Trophoblast cell (in vitro differentiated cells and primary cell): ENCODE results near the gene BRD3.

Experiments used
- DNase-seq, 2 donors: peaks; one replicate each; pipeline ENCODE4 v3.0.0-alpha.2; 2016
- H2AFZ ChIP-seq: 2 replicates; pipeline ENCODE4 v1.6.1; 2013; ENCODE audit warnings: low read length, moderate library complexity, mild to moderate bottlenecking; ENCODE audit not compliant: insufficient read depth, poor library complexity
- H2AK5ac ChIP-seq: 2 replicates; pipeline ENCODE4 v1.6.1; 2013; ENCODE audit warnings: mild to moderate bottlenecking, low read length
- H2BK120ac ChIP-seq: 2 replicates; pipeline ENCODE4 v1.6.1; 2013; ENCODE audit warnings: low read length, mild to moderate bottlenecking, moderate library complexity; ENCODE audit not compliant: insufficient read depth, poor library complexity
- H2BK12ac ChIP-seq: 2 replicates; pipeline ENCODE4 v1.6.1; 2013; ENCODE audit warnings: mild to moderate bottlenecking, low read length, moderate library complexity
- H2BK5ac ChIP-seq: 2 replicates; pipeline ENCODE4 v1.6.1; 2013; ENCODE audit warnings: low read length, low read depth, moderate library complexity, mild to moderate bottlenecking; ENCODE audit not compliant: poor library complexity
- H3K14ac ChIP-seq: 2 replicates; pipeline ENCODE4 v1.6.1; 2013; ENCODE audit warnings: mild to moderate bottlenecking, low read length
- H3K18ac ChIP-seq: 2 replicates; pipeline ENCODE4 v1.6.1; 2013; ENCODE audit warnings: mild to moderate bottlenecking, low read length
- H3K23ac ChIP-seq: 2 replicates; pipeline ENCODE4 v1.6.1; 2013; ENCODE audit warnings: low read length
- H3K27ac ChIP-seq: 2 replicates; pipeline ENCODE4 v1.5.1; 2013; ENCODE audit warnings: low read depth, mild to moderate bottlenecking, inconsistent platforms, low read length, moderate library complexity
- H3K27me3 ChIP-seq: 2 replicates; pipeline ENCODE4 v1.6.1; 2013; ENCODE audit warnings: inconsistent platforms, mild to moderate bottlenecking, low read length, moderate library complexity; ENCODE audit not compliant: insufficient read depth
- H3K36me3 ChIP-seq, 2 experiments: 1 replicate in 1 of 2; 2 replicates in 1 of 2; pipeline ENCODE4 v1.6.1; 2013; ENCODE audit warnings: low read length in 2 of 2, mild to moderate bottlenecking in 2 of 2, moderate library complexity in 1 of 2; ENCODE audit not compliant: insufficient read depth in 2 of 2, control insufficient read depth in 1 of 2
- H3K4ac ChIP-seq: 2 replicates; pipeline ENCODE4 v1.6.1; 2013; ENCODE audit warnings: low read depth, mild to moderate bottlenecking, low read length, moderate library complexity
- H3K4me1 ChIP-seq, 2 experiments: 1 replicate in 1 of 2; 2 replicates in 1 of 2; pipeline ENCODE4 v1.6.1; 2013; ENCODE audit warnings: low read length in 2 of 2, mild to moderate bottlenecking in 2 of 2, moderate library complexity in 1 of 2; ENCODE audit not compliant: insufficient read depth in 2 of 2, control insufficient read depth in 1 of 2
- H3K4me2 ChIP-seq: 2 replicates; pipeline ENCODE4 v1.6.1; 2013; ENCODE audit warnings: inconsistent platforms, mild to moderate bottlenecking, low read length, moderate library complexity
- H3K4me3 ChIP-seq: 2 replicates; pipeline ENCODE4 v1.5.1; 2013; ENCODE audit warnings: mild to moderate bottlenecking, low read depth, low read length, inconsistent platforms
- H3K79me1 ChIP-seq: one replicate; pipeline ENCODE4 v1.6.1; 2013; ENCODE audit warnings: low read length
- H3K79me2 ChIP-seq: 2 replicates; pipeline ENCODE4 v1.6.1; 2013; ENCODE audit warnings: low read length, mild to moderate bottlenecking; ENCODE audit not compliant: control insufficient read depth, insufficient read depth, poor library complexity
- H3K9ac ChIP-seq: 2 replicates; pipeline ENCODE4 v1.6.1; 2013; ENCODE audit warnings: mild to moderate bottlenecking, low read length
- H3K9me3 ChIP-seq: 2 replicates; pipeline ENCODE4 v1.6.1; 2013; ENCODE audit warnings: low read depth, mild to moderate bottlenecking, control low read depth, inconsistent platforms, low read length; ENCODE audit not compliant: insufficient read depth
- H4K12ac ChIP-seq: 2 replicates; pipeline ENCODE4 v1.6.1; 2013; ENCODE audit warnings: low read depth, mild to moderate bottlenecking, low read length, moderate library complexity
- H4K8ac ChIP-seq: 2 replicates; pipeline ENCODE4 v1.6.1; 2013; ENCODE audit warnings: low read depth, mild to moderate bottlenecking, low read length, moderate library complexity
- H4K91ac ChIP-seq: one replicate; pipeline ENCODE4 v1.6.1; 2013; ENCODE audit warnings: low read depth, mild to moderate bottlenecking, low read length, moderate library complexity
- WGBS: extraction: QIAGEN DNeasy Blood & Tissue Kit; methylation state at CpG from one replicate; pipeline ENCODE4 v1.1.7; 2013; ENCODE audit warnings: missing lambda C conversion rate; ENCODE audit not compliant: insufficient read length, insufficient coverage; ENCODE audit errors: extremely low coverage; 5-methylcytosine and 5-hydroxymethylcytosine counted together

Gene BRD3

DNA sequence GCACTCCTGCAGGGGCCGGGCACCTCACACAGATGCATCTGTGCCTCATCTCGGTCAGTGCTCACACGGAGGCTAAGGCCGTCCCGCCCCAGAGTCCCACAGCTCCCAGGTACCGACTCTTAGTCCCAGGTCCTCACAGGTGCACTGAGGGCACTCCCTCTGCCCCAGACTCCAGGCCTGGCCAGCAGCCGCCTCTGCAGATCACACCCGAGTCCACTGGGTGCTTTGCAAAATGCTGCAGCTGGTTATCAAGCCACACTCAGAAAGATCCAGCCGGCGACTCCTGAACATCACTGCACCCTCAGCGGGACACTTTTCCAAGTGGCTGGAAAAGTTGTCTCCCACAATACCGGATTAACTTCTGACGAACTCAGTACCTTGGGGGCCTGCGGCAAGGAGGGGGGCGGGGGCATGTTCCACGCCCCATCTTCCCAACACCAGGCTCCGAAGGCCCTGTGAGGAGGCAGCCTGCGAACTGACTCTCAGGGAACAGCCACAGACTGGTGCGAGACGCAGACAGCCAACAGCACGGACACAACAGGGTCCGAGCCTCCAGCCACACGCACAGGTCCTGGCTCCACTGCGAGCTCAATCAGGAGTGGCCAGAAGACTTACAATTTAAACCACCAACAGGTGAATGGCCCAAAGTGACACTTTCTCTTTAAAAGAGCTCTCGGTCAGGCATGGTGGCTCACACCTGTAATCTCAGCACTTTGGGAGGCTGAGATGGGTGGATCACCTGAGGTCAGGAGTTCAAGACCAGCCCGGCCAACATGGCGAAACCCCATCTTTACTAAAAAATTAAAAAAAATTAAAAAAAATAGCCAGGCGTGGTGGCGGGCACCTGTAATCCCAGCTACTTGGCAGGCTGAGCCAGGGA, 4.0 kb downstream of the BRD3 start:
- H3K9me3 ChIP-seq: peaks cover 2% of the 10 kb centered on the region
- no peak overlapping the region for H3K18ac ChIP-seq
- H3K23ac ChIP-seq: no peak overlapping the region
- no peak overlapping the region for H2AK5ac ChIP-seq
- no peak overlapping the region for H2BK12ac ChIP-seq
- peaks cover 35% of the 10 kb centered on the region for H3K79me2 ChIP-seq
- no peaks in the 10 kb centered on the region for H3K27me3 ChIP-seq
- H2BK5ac ChIP-seq: no peak overlapping the region
- H4K91ac ChIP-seq: no peak overlapping the region
- H3K27ac ChIP-seq: no peak overlapping the region
- no peak overlapping the region for H2AFZ ChIP-seq
- peak overlapping the region; percentile 2 for H3K4ac ChIP-seq
- H2BK120ac ChIP-seq: no peak overlapping the region
- peaks cover 0 to 8% of the 10 kb centered on the region in 2 experiments for H3K36me3 ChIP-seq
- no peak overlapping the region for H3K9ac ChIP-seq
- peaks cover 12% of the 10 kb centered on the region for H3K79me1 ChIP-seq
- no CpG with 5 or more reads among the region's 29 CpGs for WGBS
- peaks cover 10 to 16% of the 10 kb centered on the region in 2 experiments for H3K4me1 ChIP-seq
- no peak overlapping the region for H3K4me2 ChIP-seq
- no peak overlapping the region for H4K8ac ChIP-seq
- DNase-seq: no peak
- H3K4me3 ChIP-seq: no peak overlapping the region
- H4K12ac ChIP-seq: no peak overlapping the region
- no peak overlapping the region for H3K14ac ChIP-seq

DNA sequence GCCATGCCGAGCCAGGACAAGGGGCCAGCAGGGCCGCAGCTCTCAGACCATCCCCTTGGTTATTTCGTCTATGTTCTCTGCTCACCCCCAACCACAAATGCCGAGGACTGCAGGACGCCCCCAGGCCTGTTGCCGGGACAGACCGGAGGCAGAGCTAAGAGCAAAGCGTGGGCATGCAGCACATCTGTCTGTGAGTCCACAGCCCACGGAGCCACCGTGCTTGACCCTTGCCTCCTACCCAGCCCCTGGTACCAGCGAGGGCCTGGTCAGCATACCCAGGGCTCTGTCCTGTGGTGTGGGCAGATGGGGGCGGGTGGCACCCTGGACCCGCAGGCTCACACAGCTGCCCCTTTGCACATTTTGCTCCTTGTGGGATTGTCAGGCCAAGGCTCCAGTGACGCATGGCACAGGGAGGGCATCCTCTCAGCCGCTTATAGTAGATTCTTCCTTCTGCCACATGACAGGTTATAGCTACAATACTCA, 4.7 kb downstream of the BRD3 start:
- Histone ChIP-seq H3K79me2 (peaks cover 33% of the 10 kb centered on the region), H3K23ac (no peak overlapping the region), H4K12ac (no peak overlapping the region), H3K36me3 (peaks cover 0 to 8% of the 10 kb centered on the region in 2 experiments), H3K9me3 (peaks cover 2% of the 10 kb centered on the region), H2BK12ac (no peak overlapping the region), H2AK5ac (no peak overlapping the region), H3K27ac (no peak overlapping the region), H2BK120ac (no peak overlapping the region), H4K91ac (no peak overlapping the region), H2BK5ac (no peak overlapping the region), H3K79me1 (peaks cover 8% of the 10 kb centered on the region), H2AFZ (no peak overlapping the region), H3K4ac (peak overlapping the region; percentile 19), H3K27me3 (no peaks in the 10 kb centered on the region), H3K14ac (no peak overlapping the region), H3K4me1 (peaks cover 10 to 16% of the 10 kb centered on the region in 2 experiments), H3K18ac (peak overlapping the region; percentile 8), H3K4me3 (no peak overlapping the region), H4K8ac (no peak overlapping the region), H3K9ac (no peak overlapping the region), H3K4me2 (no peak overlapping the region)
- no CpG with 5 or more reads among the region's 15 CpGs for WGBS
- no peak for DNase-seq

DNA sequence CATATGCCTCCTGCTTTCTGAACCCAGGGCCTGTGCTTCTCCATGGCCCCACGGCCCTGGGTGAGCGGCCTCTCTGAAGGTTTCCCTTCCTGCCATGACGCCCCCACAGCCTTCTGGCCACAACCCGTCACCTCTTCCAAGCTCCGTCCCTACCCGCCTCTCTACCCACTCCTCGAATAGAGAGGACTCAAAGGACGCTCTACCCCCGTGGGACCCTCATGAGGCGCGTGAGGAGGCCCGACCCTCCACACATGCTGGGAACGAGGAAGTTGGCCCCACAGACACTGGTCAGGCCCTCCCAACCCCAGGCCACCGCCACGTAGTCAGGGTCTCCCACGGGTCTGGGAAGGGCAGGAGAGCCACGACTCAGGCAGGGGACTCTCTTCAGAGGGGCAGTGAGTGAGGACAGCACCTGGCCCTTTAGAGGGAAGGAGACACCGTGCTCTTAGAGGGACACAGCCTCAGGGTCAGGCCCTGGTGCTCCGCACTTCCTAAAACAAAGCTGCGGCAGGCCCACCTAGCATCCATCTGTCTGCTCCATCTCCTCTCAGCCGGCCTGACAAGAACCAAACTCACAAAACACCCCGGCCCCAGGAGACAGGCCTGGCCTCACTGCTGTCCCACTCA, 5.3 kb downstream of the BRD3 start:
- Histone ChIP-seq H3K14ac (no peak overlapping the region), H4K91ac (no peak overlapping the region), H2BK5ac (no peak overlapping the region), H2AFZ (no peak overlapping the region), H3K79me1 (peaks cover 7% of the 10 kb centered on the region), H2AK5ac (no peak overlapping the region), H3K4ac (peak overlapping the region; percentile 48), H3K27ac (no peak overlapping the region), H3K9ac (no peak overlapping the region), H4K8ac (no peak overlapping the region), H2BK120ac (no peak overlapping the region), H3K27me3 (no peaks in the 10 kb centered on the region), H2BK12ac (no peak overlapping the region), H3K23ac (no peak overlapping the region), H3K79me2 (peaks cover 33% of the 10 kb centered on the region), H3K4me1 (peaks cover 12 to 17% of the 10 kb centered on the region in 2 experiments), H3K18ac (peak overlapping the region; percentile 30), H3K4me2 (no peak overlapping the region), H3K4me3 (no peak overlapping the region), H4K12ac (no peak overlapping the region), H3K36me3 (peaks cover 0 to 8% of the 10 kb centered on the region in 2 experiments), H3K9me3 (peaks cover 2% of the 10 kb centered on the region)
- DNase-seq: no peak
- no CpG with 5 or more reads among the region's 22 CpGs for WGBS

DNA sequence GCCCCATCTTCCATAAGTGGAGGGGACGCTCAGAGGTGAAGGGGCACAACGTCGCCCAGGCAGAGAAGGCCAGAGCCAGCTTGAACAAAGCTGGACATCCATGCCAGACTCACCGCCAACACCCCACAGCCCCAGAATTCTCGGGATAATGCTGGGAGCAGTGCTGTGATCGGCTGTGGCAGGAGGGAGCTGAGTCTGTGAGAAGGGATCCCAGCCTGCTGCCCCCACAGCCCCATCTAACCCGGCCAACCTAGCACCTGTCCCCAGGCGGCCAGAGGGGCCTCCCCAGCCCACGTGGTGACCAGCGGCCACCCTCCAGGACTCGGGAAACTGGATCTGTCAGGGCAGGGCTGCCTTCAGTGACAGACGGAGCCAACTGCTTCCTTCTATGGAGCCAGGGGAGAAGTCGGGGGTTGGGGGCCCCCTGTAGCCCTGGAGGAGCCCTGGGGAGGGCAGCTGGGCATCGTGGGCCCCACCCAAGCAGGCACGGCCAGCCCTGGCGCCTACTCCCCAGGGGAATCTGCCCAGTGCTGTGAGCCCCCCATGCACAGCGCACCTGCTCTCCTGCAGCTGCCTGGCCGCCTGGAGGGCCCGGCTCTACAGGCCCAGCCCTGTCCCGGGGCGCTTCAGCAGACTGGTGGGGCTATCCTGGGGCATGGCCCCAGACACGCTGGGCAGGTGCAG, 6.0 kb downstream of the BRD3 start:
- H3K4me2 ChIP-seq: no peak overlapping the region
- H3K18ac ChIP-seq: no peak overlapping the region
- no peak overlapping the region for H2AK5ac ChIP-seq
- H3K27me3 ChIP-seq: no peaks in the 10 kb centered on the region
- H3K79me1 ChIP-seq: peaks cover 2% of the 10 kb centered on the region
- no peak overlapping the region for H3K4me3 ChIP-seq
- H2BK12ac ChIP-seq: no peak overlapping the region
- H2BK5ac ChIP-seq: no peak overlapping the region
- peaks cover 27% of the 10 kb centered on the region for H3K79me2 ChIP-seq
- H3K14ac ChIP-seq: no peak overlapping the region
- H4K91ac ChIP-seq: no peak overlapping the region
- no peak overlapping the region for H4K12ac ChIP-seq
- H2BK120ac ChIP-seq: no peak overlapping the region
- no peak overlapping the region for H3K23ac ChIP-seq
- H3K27ac ChIP-seq: no peak overlapping the region
- H3K4ac ChIP-seq: peak overlapping the region; percentile 48
- H4K8ac ChIP-seq: no peak overlapping the region
- WGBS: no CpG with 5 or more reads among the region's 22 CpGs
- no peak overlapping the region for H3K9ac ChIP-seq
- H3K9me3 ChIP-seq: peaks cover 2% of the 10 kb centered on the region
- no peak for DNase-seq
- H2AFZ ChIP-seq: no peak overlapping the region
- H3K4me1 ChIP-seq: peaks cover 19 to 24% of the 10 kb centered on the region in 2 experiments
- H3K36me3 ChIP-seq: peaks cover 0 to 8% of the 10 kb centered on the region in 2 experiments
